ENCODE data around the gene HIPK2.

GRCh38 chr7:139525239-139525638 is 252.6 kb downstream of the HIPK2 start:
- TF ChIP-seq EZH2 (IDR thresholded peaks at IDR 0.05) (no peak), POLR2AphosphoS5 (IDR thresholded peaks at IDR 0.05; ENCODE audit: borderline replicate concordance, low read depth, low read length) (no peak), FOXP2 (optimal IDR thresholded peaks at IDR 0.05; ENCODE audit: control extremely low read depth, extremely low read length, insufficient read depth) (no peak)
